Right lobe of liver (tissue), 6 donors: Measurements from ENCODE around the gene ARID3B. TPM values are rescaled to one million over a fixed set of nuclear protein-coding genes. Genes with fewer than 3 reads are reported as not detected.

Experiments
- ATAC-seq, 4 donors: fragments of 200-7000 bp; cut with Tn5 transposase; one replicate each; pipeline ENCODE4 v1.9.1; 2020; ENCODE audit warnings: mild to moderate bottlenecking in 4 of 4, moderate library complexity in 4 of 4
- DNase-seq, 3 donors: peaks; one replicate each; pipeline ENCODE4 v3.0.0-alpha.2; 2020
- H3K27ac ChIP-seq, 3 donors: fragments of 200-600 bp; one replicate each; pipeline ENCODE4 v1.8.0; 2022
- H3K27me3 ChIP-seq, 2 donors: fragments of 200-600 bp; one replicate each; pipeline ENCODE4 v1.8.0; 2022
- H3K36me3 ChIP-seq, 4 donors: fragments of 200-600 bp; sonication (generic) in 1 of 4; one replicate each; pipeline versions ENCODE4 v1.5.1 to v1.8.0; 2017 to 2022; ENCODE audit warnings: control low read depth in 1 of 4
- H3K4me1 ChIP-seq, 4 donors: fragments of 200-600 bp; sonication (generic) in 1 of 4; one replicate each; pipeline versions ENCODE4 v1.5.1 to v1.8.0; 2017 to 2022; ENCODE audit warnings: control low read depth in 1 of 4
- H3K4me3 ChIP-seq, 3 donors: fragments of 200-600 bp; one replicate each; pipeline ENCODE4 v1.8.0; 2022
- H3K9me3 ChIP-seq, 4 donors: fragments of 200-600 bp; sonication (generic) in 1 of 4; one replicate each; pipeline versions ENCODE4 v1.5.1 to v1.8.0; 2017 to 2022; ENCODE audit warnings: control low read depth in 1 of 4
- CTCF ChIP-seq, 4 donors: fragments of 200-600 bp in 3 of 4; fragments of 450-650 bp in 1 of 4; IDR thresholded peaks; one replicate each; pipeline versions ENCODE4 v1.5.1 to v1.8.0; 2016 to 2022; ENCODE audit warnings: antibody characterized with exemption in 4 of 4, mild to moderate bottlenecking in 2 of 4
- POLR2A ChIP-seq: fragments of 450-650 bp; IDR thresholded peaks from one replicate; pipeline ENCODE4 v1.6.1; 2017; ENCODE audit warnings: antibody characterized with exemption, mild to moderate bottlenecking
- WGBS: methylation state at CpG from one replicate; pipeline ENCODE4 v1.1.6; 2018; ENCODE audit warnings: low coverage, low lambda C conversion rate; ENCODE audit not compliant: insufficient coverage; ENCODE audit errors: missing lambda C conversion rate; 5-methylcytosine and 5-hydroxymethylcytosine counted together
- intact Hi-C, 2 donors: fragments of 100-400 bp; cut with DNase I; formaldehyde crosslinking; loops; one replicate each; pipeline versions ENCODE4 v1.11.2 to v1.14.1; 2022
- total RNA-seq, 6 experiments: library from RNA; depleted of rRNA in 2 of 6; stranded (reverse); fragments of >200 nt in 2 of 6; fragmentation: NEBNext Ultra II Directional in 3 of 6; extraction: Animal tissue kit (Norgen Biotek cat#: 25700) in 3 of 6; gene quantifications; one replicate each; pipeline versions ENCODE4 v1.1.0 to v1.2.4, GENCODE V29; 2016 to 2023
- donor health status: DM: no; HTN: yes; CAD: no.
- donor health status: DM: no; HTN: no; CAD: no.
- donor health status: DM: no; HTN: no; CAD: no.
- donor health status: DM: no; HTN: yes; CAD: no.
- donor health status: DM: no; HTN: yes; CAD: no.

ARID3B gene
- total RNA-seq, 6 experiments from 2014 or later = 1.5 to 3.2 (median 2.3) TPM

GRCh38 chr15:74624020-74624602, 83.1 kb downstream of the ARID3B start:
- TF ChIP-seq CTCF (IDR thresholded peaks at IDR 0.05) (no peak), POLR2A (no peak)
- H3K27ac ChIP-seq = no peak overlapping the region
- peaks cover 7 to 100% (median 64%) of the 10 kb centered on the region in 4 donors for H3K36me3 ChIP-seq
- no peaks in the 10 kb centered on the region for H3K27me3 ChIP-seq
- no peak overlapping the region for H3K4me3 ChIP-seq
- H3K4me1 ChIP-seq = peaks cover 0 to 8% (median 0%) of the 10 kb centered on the region in 4 donors
- DNase-seq = peak in 1 of 3 donors; percentile 22
- intact Hi-C loops = no loop called here
- WGBS = 100% methylated on average over 3 of the region's 7 CpGs
- ATAC-seq = no peak
- no peaks in the 10 kb centered on the region for H3K9me3 ChIP-seq

- TF ChIP-seq POLR2A (no peak), CTCF (IDR thresholded peaks at IDR 0.05) (no peak)
- 86% methylated on average over 3 of the region's 6 CpGs for WGBS
- DNase-seq (no peak), ATAC-seq (no peak)
- peaks cover 0 to 4% (median 0%) of the 10 kb centered on the region in 4 donors for H3K4me1 ChIP-seq
- no peak overlapping the region for H3K4me3 ChIP-seq
- H3K27me3 ChIP-seq = no peaks in the 10 kb centered on the region
- peaks cover 7 to 94% (median 58%) of the 10 kb centered on the region in 4 donors for H3K36me3 ChIP-seq
- intact Hi-C loops = no loop called here
- H3K9me3 ChIP-seq = no peaks in the 10 kb centered on the region
- H3K27ac ChIP-seq = no peak overlapping the region
Measured at GRCh38 chr15:74625693-74626092, 84.7 kb downstream of the ARID3B start.

GRCh38 chr15:74626336-74626735, 85.3 kb downstream of the ARID3B start:
- intact Hi-C loops = no loop called here
- TF ChIP-seq POLR2A (no peak), CTCF (IDR thresholded peaks at IDR 0.05) (no peak)
- WGBS = 97% methylated on average over 5 of the region's 7 CpGs
- ATAC-seq (no peak), DNase-seq (no peak)
- Histone ChIP-seq H3K27me3 (no peaks in the 10 kb centered on the region), H3K4me1 (peaks cover 0 to 4% (median 2%) of the 10 kb centered on the region in 4 donors), H3K27ac (no peak overlapping the region), H3K4me3 (no peak overlapping the region), H3K36me3 (peaks cover 7 to 88% (median 55%) of the 10 kb centered on the region in 4 donors), H3K9me3 (no peaks in the 10 kb centered on the region)

GRCh38 chr15:74626752-74627692, 86.0 kb downstream of the ARID3B start:
- DNase-seq = no peak
- H3K4me1 ChIP-seq = peaks cover 0 to 11% (median 5%) of the 10 kb centered on the region in 4 donors
- intact Hi-C loops = no loop called here
- no peak overlapping the region for H3K4me3 ChIP-seq
- no peaks in the 10 kb centered on the region for H3K9me3 ChIP-seq
- TF ChIP-seq POLR2A = no peak
- TF ChIP-seq CTCF (IDR thresholded peaks at IDR 0.05) = no peak
- 80% methylated on average over 6 of the region's 10 CpGs for WGBS
- no peak overlapping the region for H3K27ac ChIP-seq
- peaks cover 7 to 81% (median 52%) of the 10 kb centered on the region in 4 donors for H3K36me3 ChIP-seq
- ATAC-seq = no peak
- no peaks in the 10 kb centered on the region for H3K27me3 ChIP-seq
